Measurements from ENCODE around the gene SH3BGRL2.

- TF ChIP-seq SP1 (IDR thresholded peaks at IDR 0.05) (no peak), L3MBTL2 (conservative IDR thresholded peaks at IDR 0.05) (no peak), FOXA1 (IDR thresholded peaks at IDR 0.05) (no peak), TARDBP (IDR thresholded peaks at IDR 0.05) (no peak), SUZ12 (IDR thresholded peaks at IDR 0.05) (no peak), FOXK2 (IDR thresholded peaks at IDR 0.05) (no peak), CTBP1 (IDR thresholded peaks at IDR 0.05; ENCODE audit: borderline replicate concordance) (no peak), ELF4 (IDR thresholded peaks at IDR 0.05) (no peak), ZNF384 (IDR thresholded peaks at IDR 0.05) (no peak)
- TF ChIP-seq, protein P1, sequence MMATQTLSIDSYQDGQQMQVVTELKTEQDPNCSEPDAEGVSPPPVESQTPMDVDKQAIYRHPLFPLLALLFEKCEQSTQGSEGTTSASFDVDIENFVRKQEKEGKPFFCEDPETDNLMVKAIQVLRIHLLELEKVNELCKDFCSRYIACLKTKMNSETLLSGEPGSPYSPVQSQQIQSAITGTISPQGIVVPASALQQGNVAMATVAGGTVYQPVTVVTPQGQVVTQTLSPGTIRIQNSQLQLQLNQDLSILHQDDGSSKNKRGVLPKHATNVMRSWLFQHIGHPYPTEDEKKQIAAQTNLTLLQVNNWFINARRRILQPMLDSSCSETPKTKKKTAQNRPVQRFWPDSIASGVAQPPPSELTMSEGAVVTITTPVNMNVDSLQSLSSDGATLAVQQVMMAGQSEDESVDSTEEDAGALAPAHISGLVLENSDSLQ (IDR thresholded peaks at IDR 0.05): no peak
Measured at GRCh38 chr6:79614326-79615305, 16.5 kb upstream of the SH3BGRL2 start.
